ENCODE results near the gene ZNF490.

GRCh38 chr19:12546068-12546467 lies 64.5 kb downstream of the ZNF490 start:
- no peak for TF ChIP-seq TCF12 (IDR thresholded peaks at IDR 0.05; ENCODE audit: low read depth, low read length)
- no peak for TF ChIP-seq POLR2AphosphoS2 (IDR thresholded peaks at IDR 0.05; ENCODE audit: low read depth, low read length)
- no peak for TF ChIP-seq EZH2 (IDR thresholded peaks at IDR 0.05; ENCODE audit: borderline replicate concordance, control insufficient read depth, low read depth, low read length)
- no peak for TF ChIP-seq POLR2A (IDR thresholded peaks at IDR 0.05; ENCODE audit: low read depth, low read length)

Measured in GM12878 (cell line).